B cell (primary cell): ENCODE measurements around the gene SGTA. TPM values are rescaled to one million over a fixed set of nuclear protein-coding genes. Genes with fewer than 3 reads are reported as not detected.

Experiments
- ATAC-seq: fragments of 200-7000 bp; cut with Tn5 transposase; one replicate; pipeline ENCODE4 v1.10.0; 2021; ENCODE audit warnings: low read depth, mild to moderate bottlenecking, moderate number of reproducible peaks, moderate library complexity
- CTCF ChIA-PET: fragments of 350-600 bp; sonication (Branson Sonifier 250); formaldehyde crosslinking; loops from one replicate; lab custom pipeline; 2021; ENCODE audit warnings: antibody characterized with exemption, inconsistent platforms; lab: Charles Lee
- POLR2A ChIA-PET: fragments of 350-600 bp; sonication (Branson Sonifier 250); formaldehyde crosslinking; loops from one replicate; lab custom pipeline; 2021; ENCODE audit warnings: antibody characterized with exemption; lab: Charles Lee
- DNase-seq: peaks from one replicate; pipeline ENCODE4 v3.0.0; 2013
- H2AFZ ChIP-seq: 2 replicates; pipeline ENCODE4 v1.6.1; 2012; ENCODE audit warnings: mild to moderate bottlenecking, low read depth, low read length; ENCODE audit not compliant: insufficient read depth, poor library complexity, severe bottlenecking
- H3K27ac ChIP-seq, 2 donors: 1 replicate in 1 of 2; 2 replicates in 1 of 2; pipeline ENCODE4 v1.5.1; 2012 to 2013; ENCODE audit warnings: low read length in 2 of 2, mild to moderate bottlenecking in 2 of 2, moderate library complexity in 1 of 2
- H3K27me3 ChIP-seq, 4 experiments: fragments of 200-600 bp in 1 of 4; sonication (generic) in 1 of 4; replicated peaks in 1 of 4; 1 replicate in 2 of 4; 2 replicates in 2 of 4; pipeline versions ENCODE4 v1.6.1 to v1.7.0; 2013 to 2016; ENCODE audit warnings: low read length in 3 of 4, mild to moderate bottlenecking in 2 of 4, mixed read lengths in 1 of 4, moderate library complexity in 1 of 4; ENCODE audit not compliant: insufficient read depth in 4 of 4, control insufficient read depth in 3 of 4; ENCODE audit errors: control extremely low read depth in 1 of 4
- H3K36me3 ChIP-seq, 2 experiments: replicated peaks in 1 of 2; 1 replicate in 1 of 2; 2 replicates in 1 of 2; pipeline versions ENCODE4 v1.6.1 to v1.7.1; 2013; ENCODE audit warnings: low read length in 1 of 2; ENCODE audit not compliant: insufficient read depth in 2 of 2, control insufficient read depth in 1 of 2; ENCODE audit errors: control extremely low read depth in 1 of 2, extremely low read depth in 1 of 2
- H3K4me1 ChIP-seq, 2 donors: fragments of 200-600 bp in 1 of 2; sonication (generic) in 1 of 2; 1 replicate in 1 of 2; 2 replicates in 1 of 2; pipeline versions ENCODE4 v1.5.1 to v1.6.1; 2013 to 2017; ENCODE audit warnings: low read length in 2 of 2; ENCODE audit not compliant: control insufficient read depth in 2 of 2, insufficient read depth in 2 of 2
- H3K4me2 ChIP-seq: replicated peaks from 2 replicates; pipeline ENCODE3; 2012; ENCODE audit warnings: mild to moderate bottlenecking, low read depth, low read length; ENCODE audit not compliant: poor library complexity, severe bottlenecking
- H3K4me3 ChIP-seq, 5 experiments: fragments of 200-600 bp in 1 of 5; sonication (generic) in 1 of 5; 1 replicate in 3 of 5; 2 replicates in 2 of 5; pipeline versions ENCODE4 v1.5.1 to v1.7.0; 2011 to 2016; ENCODE audit warnings: low read length in 4 of 5, mild to moderate bottlenecking in 4 of 5, low read depth in 2 of 5, control low read depth in 1 of 5, moderate library complexity in 1 of 5; ENCODE audit not compliant: insufficient read depth in 1 of 5; ENCODE audit errors: control extremely low read depth in 1 of 5, extremely low read depth in 1 of 5
- H3K79me2 ChIP-seq: fragments of 200-600 bp; sonication (generic); one replicate; pipeline ENCODE4 v1.6.0; 2016; ENCODE audit warnings: low read length; ENCODE audit not compliant: control insufficient read depth, insufficient read depth
- H3K9ac ChIP-seq: fragments of 200-600 bp; sonication (generic); 2 replicates; pipeline ENCODE4 v1.6.1; 2017; ENCODE audit warnings: mild to moderate bottlenecking, low read length, moderate library complexity
- H3K9me3 ChIP-seq, 3 donors: one replicate each; pipeline versions ENCODE4 v1.6.1 to v1.7.1; 2013; ENCODE audit warnings: low read length in 2 of 3; ENCODE audit not compliant: control insufficient read depth in 2 of 3, insufficient read depth in 1 of 3; ENCODE audit errors: control extremely low read depth in 1 of 3
- H4K20me1 ChIP-seq: 2 replicates; pipeline ENCODE4 v1.6.0; 2012; ENCODE audit warnings: mild to moderate bottlenecking, low read length; ENCODE audit not compliant: insufficient read depth, control insufficient read depth, poor library complexity, severe bottlenecking
- H3K27ac Mint-ChIP-seq: one replicate; pipeline ENCODE4 v1.8.0; 2021; ENCODE audit warnings: mixed read lengths
- H3K27me3 Mint-ChIP-seq: one replicate; pipeline ENCODE4 v1.8.0; 2021; ENCODE audit warnings: mixed read lengths
- H3K4me1 Mint-ChIP-seq: one replicate; pipeline ENCODE4 v1.8.0; 2021; ENCODE audit warnings: mixed read lengths
- H3K4me3 Mint-ChIP-seq: one replicate; pipeline ENCODE4 v1.8.0; 2021; ENCODE audit warnings: mixed read lengths
- H3K9me3 Mint-ChIP-seq: one replicate; pipeline ENCODE4 v1.8.0; 2022; ENCODE audit warnings: mixed read lengths; ENCODE audit not compliant: insufficient read depth
- EZH2 ChIP-seq: IDR thresholded peaks from 2 replicates; pipeline ENCODE4 v1.6.1; 2012; ENCODE audit warnings: borderline replicate concordance, low read depth, mild to moderate bottlenecking, moderate library complexity, low read length; ENCODE audit not compliant: insufficient read depth, poor library complexity, severe bottlenecking
- WGBS: methylation state at CpG from one replicate; pipeline ENCODE4 v1.1.5; 2013; ENCODE audit warnings: missing lambda C conversion rate; ENCODE audit not compliant: insufficient coverage; 5-methylcytosine and 5-hydroxymethylcytosine counted together
- intact Hi-C: fragments of 100-400 bp; cut with micrococcal nuclease; formaldehyde crosslinking; loops from one replicate; pipeline ENCODE4 v1.10.0; 2022
- polyA plus RNA-seq: library from polyadenylated mRNA; depleted of rRNA; stranded (reverse); fragments of >200 nt; gene quantifications from 2 replicates; pipeline ENCODE4 v1.2.3, GENCODE V29; 2012
- total RNA-seq, 2 donors: library from RNA; stranded (reverse); fragments of 120-200 nt in 1 of 2; gene quantifications; 1 replicate in 1 of 2; 2 replicates in 1 of 2; pipeline versions ENCODE4 v1.2.3 to v1.2.4, GENCODE V29; 2013 to 2022
- TF ChIP-seq, protein P1 (sequence below): fragments of 200-600 bp; IDR thresholded peaks from one replicate; pipeline ENCODE4 v1.8.0; 2022; ENCODE audit warnings: antibody characterized with exemption, mild to moderate bottlenecking

Gene SGTA
- total and polyA plus RNA-seq, 2 donors (not counting 1 experiment from before 2014, with no cell fraction given): 36.6 to 42.0 TPM

DNA sequence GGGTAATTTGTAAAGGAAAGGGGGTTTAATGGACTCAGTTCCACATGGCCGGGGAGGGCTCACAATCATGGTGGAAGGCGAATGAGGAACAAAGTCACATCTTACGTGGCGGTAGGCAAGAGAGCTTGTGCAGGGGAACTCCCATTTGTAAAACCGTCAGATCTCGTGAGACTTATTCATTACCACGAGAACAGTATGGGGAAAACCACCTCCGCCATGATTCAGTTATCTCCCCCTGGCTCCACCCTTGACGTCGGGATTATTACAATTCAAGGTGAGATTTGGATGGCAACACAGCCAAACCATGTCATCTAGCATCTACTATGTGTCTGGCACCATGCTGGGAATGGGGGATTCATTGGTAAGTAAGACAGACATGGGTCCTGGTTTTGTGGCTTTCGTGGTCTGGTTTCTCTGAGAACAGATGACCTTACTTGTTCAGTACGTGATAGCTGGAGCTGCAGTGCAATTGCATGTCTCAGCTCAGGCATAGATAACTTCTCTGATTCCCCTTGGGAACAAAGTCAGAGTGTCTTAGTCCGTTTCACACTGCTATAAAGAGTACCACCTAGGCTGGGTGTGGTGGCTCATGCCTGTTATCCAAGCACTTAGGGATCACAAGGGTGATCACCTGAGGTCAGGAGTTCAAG, 44.9 kb upstream of the SGTA start:
- Histone ChIP-seq H3K36me3 (peaks cover 0 to 7% of the 10 kb centered on the region in 2 experiments), H3K79me2 (no peaks in the 10 kb centered on the region), H4K20me1 (no peaks in the 10 kb centered on the region), H3K27ac (no peak overlapping the region), H3K27me3 (no peaks in the 10 kb centered on the region), H2AFZ (no peak overlapping the region), H3K9ac (no peak overlapping the region), H3K4me3 (no peak overlapping the region), H3K9me3 (peaks cover 0 to 26% (median 10%) of the 10 kb centered on the region in 3 donors), H3K4me1 (no peaks in the 10 kb centered on the region), H3K4me2 (no peak overlapping the region)
- H3K27me3 Mint-ChIP-seq: no peaks in the 10 kb centered on the region
- no peak overlapping the region for H3K4me3 Mint-ChIP-seq
- TF ChIP-seq, protein P1, sequence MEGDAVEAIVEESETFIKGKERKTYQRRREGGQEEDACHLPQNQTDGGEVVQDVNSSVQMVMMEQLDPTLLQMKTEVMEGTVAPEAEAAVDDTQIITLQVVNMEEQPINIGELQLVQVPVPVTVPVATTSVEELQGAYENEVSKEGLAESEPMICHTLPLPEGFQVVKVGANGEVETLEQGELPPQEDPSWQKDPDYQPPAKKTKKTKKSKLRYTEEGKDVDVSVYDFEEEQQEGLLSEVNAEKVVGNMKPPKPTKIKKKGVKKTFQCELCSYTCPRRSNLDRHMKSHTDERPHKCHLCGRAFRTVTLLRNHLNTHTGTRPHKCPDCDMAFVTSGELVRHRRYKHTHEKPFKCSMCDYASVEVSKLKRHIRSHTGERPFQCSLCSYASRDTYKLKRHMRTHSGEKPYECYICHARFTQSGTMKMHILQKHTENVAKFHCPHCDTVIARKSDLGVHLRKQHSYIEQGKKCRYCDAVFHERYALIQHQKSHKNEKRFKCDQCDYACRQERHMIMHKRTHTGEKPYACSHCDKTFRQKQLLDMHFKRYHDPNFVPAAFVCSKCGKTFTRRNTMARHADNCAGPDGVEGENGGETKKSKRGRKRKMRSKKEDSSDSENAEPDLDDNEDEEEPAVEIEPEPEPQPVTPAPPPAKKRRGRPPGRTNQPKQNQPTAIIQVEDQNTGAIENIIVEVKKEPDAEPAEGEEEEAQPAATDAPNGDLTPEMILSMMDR: no peak
- TF ChIP-seq EZH2: no peak
- DNase-seq (no peak), ATAC-seq (peak; percentile 14)
- H3K27ac Mint-ChIP-seq: no peak overlapping the region
- intact Hi-C loops: no loop called here
- peaks cover 4% of the 10 kb centered on the region for H3K9me3 Mint-ChIP-seq
- peaks cover 6% of the 10 kb centered on the region for H3K4me1 Mint-ChIP-seq
- POLR2A ChIA-PET: interaction anchor here (0.6 to 0.7 kb wide), 2 partner anchors 23 to 125 kb away, joined by 3 read pairs; no protein-coding TSS in a partner anchor
- CTCF ChIA-PET: no interaction called here
- WGBS: 43% methylated on average over 6 of the region's 13 CpGs

- DNase-seq: no peak
- ChIA-PET POLR2A (no interaction called here), CTCF (no interaction called here)
- intact Hi-C loops: no loop called here
- no peak for ATAC-seq
- Mint-ChIP-seq H3K4me1 (peaks cover 6% of the 10 kb centered on the region), H3K27me3 (no peaks in the 10 kb centered on the region), H3K4me3 (no peak overlapping the region), H3K9me3 (peaks cover 2% of the 10 kb centered on the region), H3K27ac (no peak overlapping the region)
- no peaks in the 10 kb centered on the region for H3K27me3 ChIP-seq
- H2AFZ ChIP-seq: no peak overlapping the region
- 90% methylated on average over 2 of the region's 2 CpGs for WGBS
- H4K20me1 ChIP-seq: no peaks in the 10 kb centered on the region
- H3K4me1 ChIP-seq: no peaks in the 10 kb centered on the region
- TF ChIP-seq, protein P1: no peak
- TF ChIP-seq EZH2: no peak
- no peaks in the 10 kb centered on the region for H3K36me3 ChIP-seq
- H3K4me3 ChIP-seq: no peak overlapping the region
- no peak overlapping the region for H3K9ac ChIP-seq
- peaks cover 0 to 17% (median under 1%) of the 10 kb centered on the region in 3 donors for H3K9me3 ChIP-seq
- no peaks in the 10 kb centered on the region for H3K79me2 ChIP-seq
- no peak overlapping the region for H3K4me2 ChIP-seq
- H3K27ac ChIP-seq: no peak overlapping the region
These were observed 43.9 kb upstream of the SGTA start for GRCh38 chr19:2827022-2827421.
